ENCODE data around the gene EXTL1.

The EXTL1 gene

DNA sequence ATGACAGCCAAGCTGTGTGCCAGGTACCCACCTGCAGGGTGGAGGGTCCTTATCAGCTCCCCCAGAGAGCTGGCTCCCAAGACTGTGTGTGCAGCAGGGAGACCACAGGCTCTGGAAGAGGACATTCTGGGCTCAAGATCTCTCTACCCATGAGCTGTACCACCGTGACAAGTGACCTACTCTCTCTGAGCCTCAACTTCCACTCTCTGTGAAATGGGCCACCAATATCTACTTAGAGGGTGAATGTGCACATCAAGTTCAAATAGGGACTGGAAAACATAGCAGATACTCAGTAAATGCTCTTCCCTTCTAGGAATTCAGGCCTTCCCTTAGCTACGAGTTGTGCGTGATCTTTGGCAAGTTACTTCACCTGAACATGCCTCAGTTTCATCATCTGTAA, 22.8 kb downstream of the EXTL1 start:
- DNase-seq (ENCODE audit: low read depth): no peak

DNA sequence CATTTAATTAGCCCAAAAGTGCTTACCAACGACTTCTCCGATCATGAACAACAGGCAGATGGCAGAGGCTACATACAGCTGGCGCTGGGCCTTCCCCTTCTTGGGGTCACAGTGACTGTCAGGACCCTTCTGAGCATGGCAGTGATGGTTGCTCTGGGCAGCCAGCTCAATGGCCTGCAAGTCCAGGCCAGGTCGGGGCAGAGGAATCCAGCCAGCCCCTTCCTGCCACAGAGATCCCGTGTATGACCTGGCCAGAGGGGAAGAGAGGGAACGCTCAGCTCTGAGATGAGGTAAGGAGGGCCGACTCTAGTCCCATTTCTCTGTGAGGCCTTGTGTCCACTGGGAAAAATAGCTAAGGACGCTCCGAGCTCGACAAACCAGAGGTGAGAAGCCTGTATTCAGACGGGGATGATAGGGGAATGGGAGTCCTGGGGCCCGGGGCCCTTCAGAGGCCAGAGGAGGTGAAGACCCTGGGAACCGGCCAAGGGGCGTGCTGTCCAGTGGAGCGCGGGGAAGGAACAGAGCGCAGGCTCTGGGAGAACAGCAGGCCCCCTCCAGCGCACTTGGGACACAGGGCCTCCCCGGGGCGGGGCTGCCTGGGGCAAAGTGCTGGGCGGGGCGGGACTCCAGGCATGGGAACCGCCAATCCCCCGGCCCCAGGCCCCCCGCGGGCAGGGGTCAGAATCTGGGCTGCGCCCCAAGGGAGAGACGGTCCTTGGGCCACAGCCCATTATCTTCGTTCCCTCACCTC, 23.6 kb downstream of the EXTL1 start:
- DNase-seq (ENCODE audit: low read depth): no peak

DNA sequence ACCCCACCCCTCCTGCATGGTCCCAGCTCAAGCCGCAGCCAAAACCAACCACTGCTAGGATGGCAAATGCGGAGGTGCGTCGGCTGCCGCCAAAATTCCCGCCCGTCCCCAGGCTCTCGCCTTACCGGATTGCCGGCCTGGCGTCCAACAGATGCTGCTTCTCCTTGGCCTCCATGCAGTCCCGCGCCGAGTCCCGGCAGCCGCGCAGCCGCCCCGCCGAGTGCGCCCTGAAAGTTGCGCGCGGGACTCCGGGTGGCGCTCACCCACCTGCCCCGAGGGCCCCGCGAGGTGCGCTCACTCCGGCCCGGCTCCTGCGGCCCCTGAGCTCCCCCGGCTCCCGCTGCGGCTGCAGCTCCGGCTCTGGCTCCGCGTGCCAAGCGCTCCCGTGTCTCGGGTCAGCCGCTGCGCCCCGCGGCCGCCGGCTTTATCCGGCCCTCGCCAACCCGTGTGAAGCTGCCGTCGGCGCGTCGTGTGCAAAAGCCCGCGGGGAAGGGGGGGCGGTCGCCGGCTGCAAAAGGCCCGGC, 24.2 kb downstream of the EXTL1 start, which contains the start of gene SLC30A2:
Gene SLC30A2 (minus strand): TSS at position 397 of the 524 bp plus-strand sequence. CDS start 222 bp downstream, at position 175.
- DNase-seq (ENCODE audit: low read depth): no peak

DNA sequence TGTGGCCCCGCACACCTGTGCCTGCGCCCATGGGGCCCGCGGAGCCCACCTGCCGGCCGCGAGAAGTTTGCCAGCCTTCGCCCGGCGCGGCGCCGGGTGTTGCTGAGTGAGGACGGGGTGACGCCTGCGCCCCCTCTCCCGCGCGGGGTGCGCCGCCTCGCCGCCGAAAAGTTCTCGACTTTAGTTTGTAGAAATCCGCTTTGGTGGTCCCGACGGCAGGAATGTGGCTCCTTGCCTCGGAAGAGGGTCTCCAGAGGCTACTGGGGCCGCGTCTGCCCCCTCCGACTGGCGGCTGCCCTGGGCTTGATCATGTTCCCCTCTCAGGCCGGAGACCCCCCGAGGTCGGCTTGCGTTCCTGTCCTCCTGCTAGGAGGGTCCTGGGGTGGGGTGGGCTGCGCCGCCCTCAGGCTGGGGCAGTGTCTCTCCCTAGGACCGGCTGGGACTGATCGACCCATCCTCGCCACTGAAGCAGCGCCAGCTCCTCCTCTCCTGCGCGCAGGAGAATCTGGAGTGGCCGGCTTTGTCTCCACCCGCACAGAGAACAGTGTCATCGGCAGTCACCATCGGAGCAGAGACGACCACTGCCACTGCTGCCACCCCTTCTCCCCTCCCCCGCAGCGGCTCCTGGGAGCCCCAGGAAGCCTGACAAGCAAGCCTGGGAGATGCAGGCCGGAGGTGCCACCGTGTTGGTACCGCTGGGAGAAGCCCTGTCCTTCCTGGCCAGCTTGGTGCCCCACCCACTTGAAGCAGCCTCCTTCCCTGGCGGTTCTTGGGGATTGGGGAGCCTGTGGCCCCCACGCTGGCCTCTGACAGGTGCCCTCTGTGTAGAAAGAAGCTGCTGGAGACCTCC, 24.9 kb downstream of the EXTL1 start:
- no peak for DNase-seq (ENCODE audit: low read depth)

GRCh38 chr1:26047278-26047874, 25.8 kb downstream of the EXTL1 start:
- DNase-seq (ENCODE audit: low read depth): no peak

- peak; percentile 9 for DNase-seq (ENCODE audit: low read depth)
Observed at GRCh38 chr1:26049531-26050247, 28.1 kb downstream of the EXTL1 start.

- no peak for DNase-seq (ENCODE audit: low read depth)
Observed at GRCh38 chr1:26050248-26050640, 28.7 kb downstream of the EXTL1 start.

DNA sequence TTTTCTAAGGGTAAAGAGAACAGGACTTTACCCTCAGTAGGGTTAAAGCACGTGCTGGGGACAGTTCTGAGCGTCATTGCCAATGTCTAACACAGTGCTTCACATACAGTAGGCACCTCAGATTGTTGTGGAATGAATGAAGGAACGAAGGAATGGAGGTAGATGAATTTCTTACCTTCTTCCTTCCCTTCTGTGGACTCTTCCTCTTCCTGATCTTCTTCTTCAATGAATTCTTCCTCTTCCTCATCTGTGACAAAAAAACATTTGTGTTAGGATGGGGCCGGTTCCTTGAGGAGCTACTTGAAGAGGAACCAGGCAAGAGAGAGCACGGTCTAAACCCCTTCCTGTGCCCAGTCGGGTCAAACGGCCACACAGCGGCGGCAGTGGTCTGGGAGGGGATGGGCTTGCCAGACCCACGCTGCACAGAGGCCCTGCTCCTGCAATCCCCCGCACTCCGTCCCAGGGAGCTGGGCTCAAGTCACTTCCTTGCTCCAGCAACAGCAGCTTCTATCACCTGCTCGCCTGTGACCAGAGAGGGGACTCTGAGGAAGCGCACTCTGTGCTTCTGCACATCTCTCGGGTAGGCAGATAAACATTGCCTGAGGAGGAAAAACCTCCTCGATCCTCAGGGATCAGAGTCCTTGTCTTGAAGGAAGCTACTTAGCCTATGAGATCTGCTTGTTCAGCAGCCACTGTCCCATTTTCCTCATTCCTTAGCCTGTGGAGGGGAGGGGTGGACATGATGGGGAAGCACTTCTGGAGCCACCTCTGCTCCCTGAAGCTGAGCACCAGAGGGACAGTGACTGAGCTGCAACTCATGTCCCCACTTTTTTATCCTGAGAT, 32.4 kb downstream of the EXTL1 start:
- no peak for DNase-seq (ENCODE audit: low read depth)

GRCh38 chr1:26055041-26055440, 33.5 kb downstream of the EXTL1 start:
- no peak for DNase-seq (ENCODE audit: low read depth)

DNA sequence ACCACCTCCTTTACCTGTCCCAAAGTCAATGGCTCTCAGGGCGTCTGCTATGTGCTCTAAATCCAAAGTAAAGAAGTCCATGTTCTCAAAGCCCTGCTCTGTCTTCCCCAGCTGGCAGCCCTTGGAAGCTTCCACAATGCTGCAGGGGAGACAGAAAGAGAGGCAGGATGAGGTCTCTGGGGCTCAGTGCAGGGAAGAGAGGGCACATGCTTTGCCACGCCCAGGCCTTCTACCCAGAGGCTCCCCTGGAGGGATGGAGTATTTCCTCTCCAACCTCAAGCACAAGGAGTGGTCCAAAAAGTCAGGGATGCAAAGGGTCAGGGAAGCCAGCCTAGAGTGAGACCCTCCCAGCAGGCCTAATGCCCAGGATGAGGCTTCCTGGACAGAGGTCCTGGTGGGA, 35.6 kb downstream of the EXTL1 start:
- no peak for DNase-seq (ENCODE audit: low read depth)

DNA sequence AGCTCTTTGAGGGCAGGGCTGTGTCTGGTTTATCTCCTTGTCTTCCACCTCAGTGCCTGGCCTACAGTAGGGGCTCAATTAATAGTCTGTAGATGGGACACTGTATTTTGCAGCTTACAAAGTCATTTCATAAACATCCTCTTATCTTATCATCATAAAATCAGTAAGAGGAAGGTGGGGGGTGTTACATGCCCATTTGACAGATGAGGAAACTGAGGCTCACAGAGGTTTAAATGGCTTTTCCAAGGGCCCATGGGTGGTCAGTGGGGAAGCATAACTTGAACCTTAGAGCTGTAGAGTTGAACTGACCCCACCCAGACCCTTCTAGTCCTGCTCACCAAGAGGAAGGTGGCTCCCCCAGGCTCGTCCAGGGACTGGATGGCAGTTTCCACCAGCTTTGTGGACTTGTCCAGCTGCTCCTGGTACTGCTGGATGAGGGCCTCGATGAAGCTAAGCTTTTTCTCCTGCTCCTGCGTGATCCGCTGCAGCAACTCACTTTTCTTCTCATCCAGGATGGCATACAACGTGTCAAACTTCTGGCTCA, 36.5 kb downstream of the EXTL1 start:
- DNase-seq (ENCODE audit: low read depth): no peak

DNA sequence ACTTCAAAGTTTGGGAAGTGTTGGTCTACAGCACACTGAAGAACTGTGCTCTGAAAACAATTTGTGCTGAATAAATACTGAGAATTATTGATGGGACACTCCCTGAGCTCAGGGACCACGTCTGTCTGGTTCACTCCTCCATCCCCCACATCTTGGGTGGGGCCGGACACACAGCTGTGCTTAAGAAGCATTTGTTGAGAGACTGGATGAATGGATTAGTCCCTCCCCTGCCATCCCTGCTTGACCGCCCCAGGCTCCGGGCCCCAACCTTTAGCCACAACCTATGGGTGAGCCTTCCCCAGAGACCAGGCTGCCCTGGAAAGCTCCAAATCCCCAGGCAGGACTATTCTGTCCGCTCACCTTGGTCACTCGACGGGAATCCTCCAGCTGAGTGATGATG, 38.3 kb downstream of the EXTL1 start:
- no peak for DNase-seq (ENCODE audit: low read depth)

DNA sequence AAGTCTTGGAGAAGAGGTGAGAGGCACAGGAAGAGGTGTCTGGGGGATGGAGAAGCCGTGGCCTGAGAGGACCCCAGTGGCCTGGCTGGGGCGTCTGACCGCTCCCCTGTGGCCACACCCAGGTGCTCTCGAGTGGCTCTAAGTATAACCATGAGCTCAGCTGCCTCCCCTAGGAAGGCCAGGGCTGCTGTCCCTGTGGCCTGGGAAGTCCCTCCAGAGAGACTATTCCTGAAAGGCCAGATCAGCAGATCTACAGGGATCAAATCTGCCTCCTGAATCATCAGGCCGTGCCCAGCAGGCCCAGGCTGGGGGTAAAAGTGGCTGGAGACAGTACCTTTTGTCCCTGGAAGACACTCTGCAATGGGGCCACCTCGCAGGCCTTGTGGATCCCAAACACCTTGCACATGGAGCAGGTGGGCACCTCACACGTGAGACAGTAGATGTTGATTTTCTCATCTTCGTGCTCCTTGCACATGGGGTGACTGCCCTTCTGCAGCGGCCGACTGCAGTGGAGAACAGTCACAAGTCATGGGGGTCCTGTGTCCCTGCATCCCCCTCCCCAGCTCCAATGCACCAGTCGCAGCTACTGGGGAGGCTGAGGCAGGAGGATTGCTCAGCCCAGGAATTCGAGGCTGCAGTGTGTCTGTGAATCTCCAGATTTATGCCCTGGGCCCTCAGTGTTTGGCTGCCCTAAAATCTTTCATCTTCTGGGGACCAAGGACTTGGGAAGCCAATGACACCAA, 39.4 kb downstream of the EXTL1 start:
- no peak for DNase-seq (ENCODE audit: low read depth)

DNA sequence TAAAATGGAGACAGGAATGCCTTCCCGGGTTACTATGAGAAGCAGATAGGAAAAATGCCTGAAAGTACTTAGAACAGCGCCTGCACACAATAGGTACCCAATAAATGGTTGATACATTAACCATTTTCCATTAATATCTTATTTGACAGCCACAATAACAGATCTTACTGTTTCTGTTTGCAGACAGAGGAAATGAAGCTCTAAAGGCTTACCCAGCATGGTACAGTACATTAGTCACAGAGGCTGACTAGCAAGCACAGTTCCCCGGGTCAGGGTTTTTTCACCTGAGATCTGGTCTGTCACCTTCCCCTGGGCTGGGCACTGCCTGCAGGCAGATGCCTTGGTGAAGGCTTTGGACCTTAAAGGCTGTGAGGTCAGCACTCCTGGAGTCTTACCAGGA, 43.0 kb downstream of the EXTL1 start:
- DNase-seq (ENCODE audit: low read depth): no peak

- no peak for DNase-seq (ENCODE audit: low read depth)
Observed at GRCh38 chr1:26066160-26066559, 44.6 kb downstream of the EXTL1 start.

DNA sequence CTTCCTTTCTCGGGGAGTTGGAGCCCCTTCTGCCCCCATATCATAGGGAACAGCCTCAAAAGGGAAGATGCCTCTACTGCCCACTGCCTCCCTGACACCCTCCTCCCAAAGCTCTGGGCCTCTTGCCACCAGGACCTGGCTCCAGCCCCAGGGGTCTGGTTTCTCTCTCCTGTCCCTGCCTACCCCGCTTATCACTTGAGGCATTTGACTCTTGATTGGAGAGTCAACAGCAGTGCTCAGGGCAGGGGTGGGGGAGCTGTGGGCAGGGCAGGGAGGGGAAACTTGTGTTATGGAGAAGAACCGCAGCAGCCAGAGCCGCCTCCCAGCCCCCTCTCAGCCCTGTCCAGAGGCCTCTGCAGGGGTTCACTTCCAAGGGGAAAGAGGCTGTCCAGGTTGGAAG, 45.3 kb downstream of the EXTL1 start:
- no peak for DNase-seq (ENCODE audit: low read depth)

DNA sequence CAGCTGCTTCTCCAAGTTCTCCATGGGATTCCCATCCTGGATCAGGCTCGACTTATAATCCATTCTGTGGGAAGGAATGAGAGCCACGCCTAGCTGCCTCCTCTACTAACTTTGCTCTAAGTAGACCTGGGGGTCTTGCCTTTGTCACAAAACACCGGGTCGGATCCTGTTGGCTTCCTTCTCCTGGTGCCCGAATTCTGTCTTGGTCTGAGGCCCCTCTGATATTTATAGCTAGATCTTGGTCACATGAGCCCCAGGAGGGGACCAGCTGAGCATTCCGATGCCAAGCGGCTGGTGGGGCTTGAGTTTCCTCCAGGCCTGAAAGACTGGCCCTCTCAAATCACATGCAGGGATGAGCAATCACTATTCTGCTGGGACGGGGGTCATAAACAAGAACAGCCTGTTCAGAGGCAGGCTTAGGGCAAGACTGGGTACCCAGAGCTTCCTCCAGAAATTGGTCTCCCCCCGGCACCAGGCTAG, 45.9 kb downstream of the EXTL1 start, which contains the start of gene TRIM63:
Gene TRIM63 (minus strand): TSS at position 199 of the 480 bp plus-strand sequence. CDS start 136 bp downstream, at position 63.
- no peak for DNase-seq (ENCODE audit: low read depth)

GRCh38 chr1:26069941-26070295, 48.3 kb downstream of the EXTL1 start:
- DNase-seq (ENCODE audit: low read depth): no peak

GRCh38 chr1:26070296-26070962, 48.9 kb downstream of the EXTL1 start:
- DNase-seq (ENCODE audit: low read depth): no peak
